ENCODE measurements around the gene DOK6. TPM values are rescaled to one million over a fixed set of nuclear protein-coding genes. Genes with fewer than 3 reads are reported as not detected.

Gene DOK6
- total RNA-seq, 1 donor from 2014 or later, result 0.06 TPM

DNA sequence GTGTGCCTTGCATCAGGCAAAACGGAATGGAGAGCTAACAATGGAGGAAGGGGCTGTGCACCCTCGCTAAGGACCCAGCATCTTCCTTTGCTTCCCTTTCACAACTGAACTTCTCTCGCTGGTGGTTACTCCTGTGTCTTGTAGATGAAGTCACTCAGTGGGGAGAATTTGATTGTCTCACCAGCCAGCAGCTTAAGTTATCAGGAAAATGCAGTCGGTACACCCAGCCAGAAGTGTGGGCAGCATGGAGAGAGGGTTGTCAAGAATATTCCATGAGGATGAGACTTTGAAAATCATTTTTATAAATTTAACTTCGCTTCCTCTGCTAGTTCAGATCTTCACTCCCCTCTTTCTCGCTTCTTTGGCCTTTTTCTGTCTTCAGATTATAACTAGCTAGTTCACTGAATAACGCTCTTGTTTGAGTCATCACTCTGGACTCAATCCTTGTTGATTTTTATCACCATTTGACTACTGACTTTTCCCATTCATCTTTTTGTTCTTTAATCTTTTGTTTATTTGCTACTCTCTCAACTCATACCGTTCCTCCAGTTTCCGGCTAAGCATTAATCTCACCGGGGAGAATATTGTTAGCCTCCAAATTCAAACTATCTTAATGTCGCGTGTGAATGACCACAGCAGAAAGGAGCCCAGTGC is 325.3 kb downstream of the DOK6 start:
- no peak overlapping the region for H3K4me3 ChIP-seq (ENCODE audit: low read depth, low read length)
- TF ChIP-seq, protein P1, sequence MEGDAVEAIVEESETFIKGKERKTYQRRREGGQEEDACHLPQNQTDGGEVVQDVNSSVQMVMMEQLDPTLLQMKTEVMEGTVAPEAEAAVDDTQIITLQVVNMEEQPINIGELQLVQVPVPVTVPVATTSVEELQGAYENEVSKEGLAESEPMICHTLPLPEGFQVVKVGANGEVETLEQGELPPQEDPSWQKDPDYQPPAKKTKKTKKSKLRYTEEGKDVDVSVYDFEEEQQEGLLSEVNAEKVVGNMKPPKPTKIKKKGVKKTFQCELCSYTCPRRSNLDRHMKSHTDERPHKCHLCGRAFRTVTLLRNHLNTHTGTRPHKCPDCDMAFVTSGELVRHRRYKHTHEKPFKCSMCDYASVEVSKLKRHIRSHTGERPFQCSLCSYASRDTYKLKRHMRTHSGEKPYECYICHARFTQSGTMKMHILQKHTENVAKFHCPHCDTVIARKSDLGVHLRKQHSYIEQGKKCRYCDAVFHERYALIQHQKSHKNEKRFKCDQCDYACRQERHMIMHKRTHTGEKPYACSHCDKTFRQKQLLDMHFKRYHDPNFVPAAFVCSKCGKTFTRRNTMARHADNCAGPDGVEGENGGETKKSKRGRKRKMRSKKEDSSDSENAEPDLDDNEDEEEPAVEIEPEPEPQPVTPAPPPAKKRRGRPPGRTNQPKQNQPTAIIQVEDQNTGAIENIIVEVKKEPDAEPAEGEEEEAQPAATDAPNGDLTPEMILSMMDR (conservative IDR thresholded peaks at IDR 0.05; ENCODE audit: low read depth, low read length), result no peak
- no peak for DNase-seq (ENCODE audit: low read depth)

DNA sequence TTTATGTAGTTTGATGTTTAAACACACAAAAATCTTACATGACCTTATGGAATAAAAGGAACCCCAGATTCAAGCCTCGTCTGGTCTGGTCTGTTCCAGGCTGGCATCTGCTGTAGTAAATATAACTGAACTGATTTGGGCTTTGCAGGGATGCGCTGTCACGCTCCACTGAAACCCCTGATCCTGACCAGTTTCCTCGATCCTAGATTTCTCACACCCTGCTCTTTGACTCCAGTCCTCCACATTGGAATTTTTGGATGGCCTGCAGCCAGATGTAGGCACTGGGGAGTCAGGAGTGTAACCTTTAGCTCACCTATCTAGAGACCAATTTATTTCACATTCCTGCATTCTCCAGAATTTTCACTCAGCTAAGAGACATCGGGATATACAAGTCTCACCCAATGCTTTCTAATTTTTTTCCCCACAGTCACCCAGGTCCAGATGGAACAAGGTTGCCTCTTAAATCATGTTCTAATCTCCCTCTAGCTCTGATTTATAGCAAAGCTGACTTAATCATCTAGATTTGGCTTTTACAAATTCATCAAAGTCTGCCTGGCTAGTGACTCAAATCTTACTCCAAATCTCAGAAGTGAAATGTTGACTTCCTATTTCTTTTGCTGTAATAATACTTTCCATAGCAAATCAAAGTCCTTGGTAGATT is 327.4 kb downstream of the DOK6 start:
- no peak for DNase-seq (ENCODE audit: low read depth)
- TF ChIP-seq, protein P1 (conservative IDR thresholded peaks at IDR 0.05; ENCODE audit: low read depth, low read length), result no peak
- H3K4me3 ChIP-seq (ENCODE audit: low read depth, low read length), result no peak overlapping the region

GRCh38 chr18:69730664-69731063 is 330.0 kb downstream of the DOK6 start:
- no peak for DNase-seq (ENCODE audit: low read depth)
- no peak overlapping the region for H3K4me3 ChIP-seq (ENCODE audit: low read depth, low read length)
- TF ChIP-seq, protein P1 (conservative IDR thresholded peaks at IDR 0.05; ENCODE audit: low read depth, low read length), result no peak

GRCh38 chr18:69734536-69734935 is 333.8 kb downstream of the DOK6 start:
- no peak for DNase-seq (ENCODE audit: low read depth)
- TF ChIP-seq, protein P1 (conservative IDR thresholded peaks at IDR 0.05; ENCODE audit: low read depth, low read length), result no peak
- H3K4me3 ChIP-seq (ENCODE audit: low read depth, low read length), result no peak overlapping the region

- DNase-seq (ENCODE audit: low read depth), result no peak
- H3K4me3 ChIP-seq (ENCODE audit: low read depth, low read length), result no peak overlapping the region
- TF ChIP-seq, protein P1 (conservative IDR thresholded peaks at IDR 0.05; ENCODE audit: low read depth, low read length), result no peak
Observed at GRCh38 chr18:69736730-69737129, 336.0 kb downstream of the DOK6 start.

- TF ChIP-seq, protein P1 (conservative IDR thresholded peaks at IDR 0.05; ENCODE audit: low read depth, low read length), result no peak
- no peak for DNase-seq (ENCODE audit: low read depth)
- H3K4me3 ChIP-seq (ENCODE audit: low read depth, low read length), result no peak overlapping the region
Observed at GRCh38 chr18:69737851-69738250, 337.2 kb downstream of the DOK6 start.

GRCh38 chr18:69747388-69747787 is 346.7 kb downstream of the DOK6 start:
- TF ChIP-seq, protein P1 (conservative IDR thresholded peaks at IDR 0.05; ENCODE audit: low read depth, low read length), result no peak
- H3K4me3 ChIP-seq (ENCODE audit: low read depth, low read length), result no peak overlapping the region
- no peak for DNase-seq (ENCODE audit: low read depth)
